Endothelial cell of umbilical vein (primary cell): Measurements from ENCODE around the gene GRM8. TPM values are rescaled to one million over a fixed set of nuclear protein-coding genes. Genes with fewer than 3 reads are reported as not detected.

ENCODE experiments used
- BruUV-seq: library from RNA; stranded (reverse); fragments of 400-500 nt; replicated peaks from 2 replicates; lab custom pipeline; 2021; lab: Mats Ljungman, UMichigan
- CTCF ChIA-PET: fragments of 300-600, 350-600 bp; sonication (Branson Sonifier 250); formaldehyde crosslinking; loops from one replicate; lab custom pipeline; 2021; ENCODE audit warnings: antibody characterized with exemption, inconsistent platforms; lab: Charles Lee
- POLR2A ChIA-PET: fragments of 300-600, 350-600 bp; sonication (Branson Sonifier 250); formaldehyde crosslinking; loops from one replicate; lab custom pipeline; 2021; ENCODE audit warnings: antibody characterized with exemption, inconsistent platforms; lab: Charles Lee
- DNase-seq: peaks from one replicate; pipeline ENCODE4 v3.0.0-alpha.2; 2011; ENCODE audit warnings: low read depth, low spot score
- FAIRE-seq: peaks from 2 replicates; lab custom pipeline; 2011; peaks lifted over from hg19 to GRCh38; lab: Jason Lieb, UNC
- H2AFZ ChIP-seq: 2 replicates; pipeline ENCODE4 v1.6.0; 2012; ENCODE audit warnings: low read depth, low read length, control low read depth, inconsistent platforms
- H3K27ac ChIP-seq: 2 replicates; pipeline ENCODE4 v1.5.1; 2011; ENCODE audit warnings: low read depth, mild to moderate bottlenecking, control low read depth, low read length, moderate library complexity; ENCODE audit not compliant: insufficient read depth
- H3K27me3 ChIP-seq, 2 experiments: 2 replicates each; pipeline versions ENCODE4 v1.6.0 to v1.6.1; 2011; ENCODE audit warnings: low read length in 2 of 2, mixed read lengths in 1 of 2; ENCODE audit not compliant: control insufficient read depth in 2 of 2, insufficient read depth in 2 of 2
- H3K36me3 ChIP-seq, 2 experiments: 2 replicates in 1 of 2; 3 replicates in 1 of 2; pipeline ENCODE4 v1.5.1; 2011; ENCODE audit warnings: low read length in 2 of 2, mild to moderate bottlenecking in 1 of 2, moderate library complexity in 1 of 2; ENCODE audit not compliant: control insufficient read depth in 2 of 2, insufficient read depth in 2 of 2; ENCODE audit errors: extremely low read depth in 1 of 2
- H3K4me1 ChIP-seq: 3 replicates; pipeline ENCODE4 v1.5.1; 2011; ENCODE audit warnings: mild to moderate bottlenecking, low read length; ENCODE audit not compliant: control insufficient read depth, insufficient read depth; ENCODE audit errors: extremely low read depth
- H3K4me2 ChIP-seq: 2 replicates; pipeline ENCODE4 v1.6.1; 2011; ENCODE audit warnings: low read length, control low read depth, mixed read lengths; ENCODE audit not compliant: insufficient read depth
- H3K4me3 ChIP-seq, 3 experiments: fragments of 200-600 bp in 1 of 3; sonication (generic), shearing (Covaris generic) in 1 of 3; replicated peaks in 1 of 3; 2 replicates each; pipeline ENCODE4 v1.5.1; 2011 to 2016; ENCODE audit warnings: control low read depth in 3 of 3, low read length in 3 of 3, mild to moderate bottlenecking in 2 of 3, inconsistent platforms in 1 of 3, low read depth in 1 of 3, moderate library complexity in 1 of 3; ENCODE audit not compliant: insufficient read depth in 1 of 3
- H3K79me2 ChIP-seq: 2 replicates; pipeline ENCODE4 v1.6.0; 2012; ENCODE audit warnings: low read length, inconsistent platforms; ENCODE audit not compliant: control insufficient read depth, insufficient read depth
- H3K9ac ChIP-seq: replicated peaks from 2 replicates; pipeline ENCODE3; 2011; ENCODE audit warnings: low read length, control low read depth; ENCODE audit not compliant: insufficient read depth; ENCODE audit errors: extremely low read depth
- H3K9me1 ChIP-seq: replicated peaks from 3 replicates; pipeline ENCODE4 v1.6.0; 2011; ENCODE audit warnings: mild to moderate bottlenecking, low read length; ENCODE audit not compliant: control insufficient read depth, insufficient read depth; ENCODE audit errors: extremely low read depth
- H3K9me3 ChIP-seq: replicated peaks from 2 replicates; pipeline ENCODE4 v1.5.1; 2012; ENCODE audit warnings: low read length, inconsistent platforms; ENCODE audit not compliant: control insufficient read depth, insufficient read depth
- H4K20me1 ChIP-seq: replicated peaks from 2 replicates; pipeline ENCODE3; 2011; ENCODE audit warnings: mild to moderate bottlenecking, low read length; ENCODE audit not compliant: control insufficient read depth, insufficient read depth; ENCODE audit errors: extremely low read depth
- FOS ChIP-seq: IDR thresholded peaks from 2 replicates; pipeline ENCODE4 v1.6.1; 2011; ENCODE audit warnings: mild to moderate bottlenecking, low read length, moderate library complexity, borderline replicate concordance; ENCODE audit not compliant: insufficient read depth
- GATA2 ChIP-seq: IDR thresholded peaks from 2 replicates; pipeline ENCODE4 v1.7.0; 2011; ENCODE audit warnings: low read depth, mild to moderate bottlenecking, moderate library complexity, mixed read lengths, low read length; ENCODE audit not compliant: insufficient read length, insufficient read depth
- JUN ChIP-seq: IDR thresholded peaks from 2 replicates; pipeline ENCODE4 v1.6.1; 2011; ENCODE audit warnings: borderline replicate concordance, low read depth; ENCODE audit not compliant: insufficient read length, insufficient read depth
- MYC ChIP-seq: IDR thresholded peaks from one replicate; pipeline ENCODE4 v1.6.1; 2011; ENCODE audit warnings: mild to moderate bottlenecking, low read depth, low read length
- dilution Hi-C: fragments of 300-500 bp; cut with MboI; formaldehyde crosslinking; loops from one replicate; pipeline ENCODE4 v1.15.0; 2019; ENCODE audit warnings: low sequenced_read_pairs; ENCODE audit not compliant: extremely low pct_ligation_motif_present
- intact Hi-C: fragments of 100-400 bp; cut with micrococcal nuclease; formaldehyde crosslinking; loops from one replicate; pipeline ENCODE4 v1.10.0; 2022
- polyA plus RNA-seq, 4 experiments: library from polyadenylated mRNA; depleted of rRNA in 3 of 4; stranded (reverse) in 3 of 4; unstranded in 1 of 4; fragments of >200 nt; gene quantifications; 2 replicates each; pipeline versions ENCODE4 v1.2.1 to v1.2.3, GENCODE V29; 2011 to 2012; ENCODE audit warnings: missing spikeins in 1 of 4
- total RNA-seq: library from RNA; stranded (reverse); gene quantifications from 2 replicates; pipeline ENCODE4 v1.2.3, GENCODE V29; 2021
- TF ChIP-seq, protein P1 (sequence below): IDR thresholded peaks from 2 replicates; pipeline ENCODE4 v1.6.1; 2011; ENCODE audit not compliant: insufficient read depth, insufficient read length

Gene GRM8
- total and polyA plus RNA-seq, 2 donors (not counting 3 experiments of a cell fraction or from before 2014, with no cell fraction given), result not detected

DNA sequence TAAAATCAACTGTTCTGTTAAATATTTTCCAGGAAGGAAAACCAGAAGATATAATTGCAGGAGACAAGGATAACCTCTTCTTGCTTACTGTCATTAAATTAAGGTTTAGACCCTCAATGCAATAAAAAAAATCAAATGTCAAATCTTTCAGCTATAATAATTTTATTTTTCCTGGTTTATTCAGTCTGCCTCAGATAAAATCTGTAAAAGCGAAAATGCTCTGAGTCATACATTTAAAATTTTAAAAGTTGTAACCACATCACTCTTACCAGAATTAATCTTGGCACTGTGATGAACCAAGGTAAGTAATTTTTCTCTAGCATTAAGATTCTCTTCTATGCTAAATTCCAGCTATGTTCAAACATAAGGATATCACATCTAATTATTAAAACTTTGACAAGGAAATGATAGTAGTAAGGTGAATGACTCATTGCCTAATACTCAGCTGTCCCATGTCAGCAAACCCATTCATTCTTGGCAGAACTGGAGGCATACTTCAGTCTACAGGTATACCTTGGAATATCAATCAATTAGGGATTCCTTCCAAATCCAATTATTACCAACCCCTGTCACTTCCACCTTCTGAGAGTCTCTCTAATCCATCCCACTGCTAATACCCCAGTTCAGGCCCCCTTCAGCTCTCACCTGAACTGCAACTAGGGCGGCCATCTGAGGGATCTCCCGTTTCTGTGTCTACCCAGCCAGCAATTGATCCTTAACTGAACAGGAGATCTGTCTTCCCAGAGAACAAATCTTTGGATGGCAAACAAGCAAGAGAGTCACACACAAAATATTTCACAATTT, 434.1 kb downstream of the GRM8 start:
- H3K36me3 ChIP-seq, result no peaks in the 10 kb centered on the region
- no peak overlapping the region for H3K9ac ChIP-seq
- no peak for DNase-seq
- intact Hi-C loops (no loop called here), dilution Hi-C loops (no loop called here)
- FAIRE-seq, result no peak
- no peaks in the 10 kb centered on the region for H3K27me3 ChIP-seq
- H3K4me2 ChIP-seq, result no peak overlapping the region
- H3K4me1 ChIP-seq, result no peaks in the 10 kb centered on the region
- no TSS peak for BruUV-seq
- no peaks in the 10 kb centered on the region for H3K9me1 ChIP-seq
- ChIA-PET POLR2A (no interaction called here), CTCF (interaction anchor here (0.8 kb wide), 1 partner anchor 15 kb away, joined by 3 read pairs; no protein-coding TSS in a partner anchor)
- H3K79me2 ChIP-seq, result no peaks in the 10 kb centered on the region
- H3K4me3 ChIP-seq, result no peak overlapping the region
- TF ChIP-seq FOS, result no peak
- H3K9me3 ChIP-seq, result no peaks in the 10 kb centered on the region
- H2AFZ ChIP-seq, result no peak overlapping the region
- H4K20me1 ChIP-seq, result no peaks in the 10 kb centered on the region
- no peak overlapping the region for H3K27ac ChIP-seq

DNA sequence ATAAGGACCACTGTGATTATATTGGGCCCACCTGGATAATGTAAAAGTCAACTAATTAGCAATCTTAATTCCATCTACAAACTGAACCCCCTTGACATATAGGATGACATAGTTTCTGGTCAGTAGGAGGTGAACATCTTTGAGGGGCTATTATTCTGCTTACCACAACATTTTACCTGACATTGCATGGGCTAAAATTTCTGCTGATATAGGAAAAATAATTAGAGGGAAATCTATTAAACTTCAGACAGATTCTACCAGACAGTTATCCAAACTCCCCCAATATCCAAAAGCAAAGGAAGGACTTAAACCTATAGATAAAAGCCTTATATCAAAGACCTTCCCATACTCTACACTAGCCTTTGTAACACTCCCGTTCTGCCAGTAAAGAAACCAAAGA, 443.6 kb downstream of the GRM8 start:
- no peak overlapping the region for H3K9ac ChIP-seq
- H3K36me3 ChIP-seq, result no peaks in the 10 kb centered on the region
- TF ChIP-seq JUN (no peak), GATA2 (no peak), MYC (no peak)
- TF ChIP-seq, protein P1, sequence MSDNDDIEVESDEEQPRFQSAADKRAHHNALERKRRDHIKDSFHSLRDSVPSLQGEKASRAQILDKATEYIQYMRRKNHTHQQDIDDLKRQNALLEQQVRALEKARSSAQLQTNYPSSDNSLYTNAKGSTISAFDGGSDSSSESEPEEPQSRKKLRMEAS, result no peak
- CTCF ChIA-PET, result no interaction called here
- H3K9me3 ChIP-seq, result no peaks in the 10 kb centered on the region
- no peak overlapping the region for H3K4me2 ChIP-seq
- no peak overlapping the region for H3K4me3 ChIP-seq
- no peak for DNase-seq
- no peaks in the 10 kb centered on the region for H3K9me1 ChIP-seq
- no peaks in the 10 kb centered on the region for H3K4me1 ChIP-seq
- H4K20me1 ChIP-seq, result no peaks in the 10 kb centered on the region
- no peak overlapping the region for H3K27ac ChIP-seq
- no TSS peak for BruUV-seq
- no peaks in the 10 kb centered on the region for H3K27me3 ChIP-seq
- intact Hi-C loops (no loop called here), dilution Hi-C loops (no loop called here)
- H3K79me2 ChIP-seq, result no peaks in the 10 kb centered on the region
- POLR2A ChIA-PET, result no interaction called here
- no peak overlapping the region for H2AFZ ChIP-seq
- FAIRE-seq, result no peak
